BJ (cell line): ENCODE data around the gene WNT7A. TPM values are rescaled to one million over a fixed set of nuclear protein-coding genes. Genes with fewer than 3 reads are reported as not detected.

ENCODE experiments used
- CTCF ChIA-PET: fragments of 350-600 bp; formaldehyde crosslinking; extraction: SDS; loops from one replicate; lab custom pipeline; 2021; ENCODE audit warnings: antibody characterized with exemption, inconsistent platforms; lab: Yijun Ruan, JAX
- POLR2A ChIA-PET: fragments of 300-600 bp; sonication (Branson Sonifier 250); formaldehyde crosslinking; extraction: SDS; loops from one replicate; lab custom pipeline; 2021; ENCODE audit warnings: antibody characterized with exemption; lab: Charles Lee
- DNase-seq: peaks from one replicate; pipeline ENCODE4 v3.0.0-alpha.2; 2011; ENCODE audit warnings: low read depth
- H3K27me3 ChIP-seq: 2 replicates; pipeline ENCODE4 v1.6.0; 2011; ENCODE audit warnings: low read length; ENCODE audit not compliant: control insufficient read depth, insufficient read depth
- H3K36me3 ChIP-seq: 2 replicates; pipeline ENCODE4 v1.5.1; 2011; ENCODE audit warnings: low read length; ENCODE audit not compliant: control insufficient read depth, insufficient read depth
- H3K4me3 ChIP-seq: 2 replicates; pipeline ENCODE4 v1.5.1; 2011; ENCODE audit warnings: low read depth, mild to moderate bottlenecking, control low read depth, low read length
- polyA plus RNA-seq: library from polyadenylated mRNA; depleted of rRNA; stranded (reverse); fragments of >200 nt; gene quantifications from 2 replicates; pipeline ENCODE4 v1.2.3, GENCODE V29; 2011
- TF ChIP-seq, protein P1 (sequence below): IDR thresholded peaks from 2 replicates; pipeline ENCODE4 v1.5.1; 2011; ENCODE audit warnings: low read depth, mild to moderate bottlenecking, control low read depth, inconsistent platforms, low read length, moderate library complexity; ENCODE audit not compliant: insufficient read depth

The WNT7A gene
- polyA plus RNA-seq, 1 experiment = not detected

- H3K36me3 ChIP-seq = no peaks in the 10 kb centered on the region
- TF ChIP-seq, protein P1, sequence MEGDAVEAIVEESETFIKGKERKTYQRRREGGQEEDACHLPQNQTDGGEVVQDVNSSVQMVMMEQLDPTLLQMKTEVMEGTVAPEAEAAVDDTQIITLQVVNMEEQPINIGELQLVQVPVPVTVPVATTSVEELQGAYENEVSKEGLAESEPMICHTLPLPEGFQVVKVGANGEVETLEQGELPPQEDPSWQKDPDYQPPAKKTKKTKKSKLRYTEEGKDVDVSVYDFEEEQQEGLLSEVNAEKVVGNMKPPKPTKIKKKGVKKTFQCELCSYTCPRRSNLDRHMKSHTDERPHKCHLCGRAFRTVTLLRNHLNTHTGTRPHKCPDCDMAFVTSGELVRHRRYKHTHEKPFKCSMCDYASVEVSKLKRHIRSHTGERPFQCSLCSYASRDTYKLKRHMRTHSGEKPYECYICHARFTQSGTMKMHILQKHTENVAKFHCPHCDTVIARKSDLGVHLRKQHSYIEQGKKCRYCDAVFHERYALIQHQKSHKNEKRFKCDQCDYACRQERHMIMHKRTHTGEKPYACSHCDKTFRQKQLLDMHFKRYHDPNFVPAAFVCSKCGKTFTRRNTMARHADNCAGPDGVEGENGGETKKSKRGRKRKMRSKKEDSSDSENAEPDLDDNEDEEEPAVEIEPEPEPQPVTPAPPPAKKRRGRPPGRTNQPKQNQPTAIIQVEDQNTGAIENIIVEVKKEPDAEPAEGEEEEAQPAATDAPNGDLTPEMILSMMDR = no peak
- DNase-seq = no peak
- no peaks in the 10 kb centered on the region for H3K27me3 ChIP-seq
- CTCF ChIA-PET = no interaction called here
- POLR2A ChIA-PET = no interaction called here
- H3K4me3 ChIP-seq = no peak overlapping the region
Observed at GRCh38 chr3:13841141-13841540, 38.7 kb downstream of the WNT7A start.

DNA sequence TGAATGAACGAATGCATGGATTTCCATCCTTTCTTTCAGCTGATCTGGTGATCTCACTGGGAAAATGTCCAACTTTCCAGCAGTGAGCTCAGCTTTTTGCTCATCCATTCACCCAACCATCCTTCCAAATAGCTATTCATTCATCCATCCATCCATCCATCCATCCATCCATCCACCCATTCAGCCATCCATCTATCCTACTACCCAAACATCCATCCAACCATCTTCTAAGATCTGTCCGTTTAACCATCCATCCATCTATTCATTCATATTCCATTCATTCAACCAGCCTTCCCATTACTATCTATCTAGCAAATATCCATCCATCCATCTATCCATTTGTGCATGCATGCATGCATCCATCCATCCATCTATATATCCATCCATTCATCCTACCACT is 39.4 kb downstream of the WNT7A start:
- POLR2A ChIA-PET = no interaction called here
- Histone ChIP-seq H3K4me3 (no peak overlapping the region), H3K36me3 (no peaks in the 10 kb centered on the region), H3K27me3 (no peaks in the 10 kb centered on the region)
- DNase-seq = no peak
- CTCF ChIA-PET = no interaction called here
- TF ChIP-seq, protein P1 = no peak

GRCh38 chr3:13839726-13840340 is 40.0 kb downstream of the WNT7A start:
- ChIA-PET POLR2A (no interaction called here), CTCF (no interaction called here)
- no peaks in the 10 kb centered on the region for H3K27me3 ChIP-seq
- DNase-seq = no peak
- H3K4me3 ChIP-seq = no peak overlapping the region
- TF ChIP-seq, protein P1 = no peak
- no peaks in the 10 kb centered on the region for H3K36me3 ChIP-seq

DNA sequence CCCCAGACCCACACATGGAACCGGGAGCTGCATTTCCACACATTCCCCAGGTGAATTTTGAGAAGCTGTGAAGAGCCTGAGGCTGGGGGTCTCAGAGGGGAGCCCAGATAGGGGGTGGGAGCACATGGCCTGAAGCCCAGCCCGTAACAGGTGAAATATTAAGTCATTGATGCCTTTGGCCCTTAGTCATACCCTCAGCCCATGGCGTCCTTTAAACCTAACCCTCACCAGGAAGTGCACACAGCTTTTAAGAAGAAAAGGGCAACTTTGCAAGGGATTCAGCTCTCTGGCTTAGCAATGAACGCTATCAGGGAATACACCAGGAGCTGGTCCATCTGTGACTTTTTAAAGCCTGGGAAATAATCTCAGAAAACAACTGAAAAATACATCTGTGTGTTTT is 40.6 kb downstream of the WNT7A start:
- H3K4me3 ChIP-seq = no peak overlapping the region
- CTCF ChIA-PET = no interaction called here
- TF ChIP-seq, protein P1 = no peak
- no peaks in the 10 kb centered on the region for H3K36me3 ChIP-seq
- H3K27me3 ChIP-seq = no peaks in the 10 kb centered on the region
- POLR2A ChIA-PET = no interaction called here
- no peak for DNase-seq

DNA sequence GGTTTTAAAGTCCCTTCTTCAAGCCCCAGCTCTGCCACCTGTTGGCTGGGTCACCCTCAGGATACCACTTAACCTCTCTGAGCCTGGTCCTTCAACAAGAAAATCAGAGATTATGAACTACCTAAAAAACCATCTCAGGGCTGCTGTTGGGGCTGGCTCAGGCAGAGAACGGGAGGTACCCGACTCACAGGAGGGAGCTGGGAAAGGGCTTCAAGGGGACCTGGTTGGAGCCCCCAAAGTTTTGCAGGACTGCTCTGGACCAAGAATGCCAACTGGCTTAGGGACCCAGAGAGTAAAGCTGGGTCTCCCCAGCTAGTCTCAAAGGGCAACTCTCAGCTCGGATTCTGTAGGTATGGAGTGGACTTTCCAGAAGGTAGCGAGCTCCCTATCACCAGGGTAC is 41.5 kb downstream of the WNT7A start:
- POLR2A ChIA-PET = interaction anchor here (0.5 kb wide), 1 partner anchor 313 kb away, joined by 9 read pairs; no protein-coding TSS in a partner anchor
- Histone ChIP-seq H3K4me3 (no peak overlapping the region), H3K36me3 (no peaks in the 10 kb centered on the region), H3K27me3 (no peaks in the 10 kb centered on the region)
- TF ChIP-seq, protein P1 = no peak
- CTCF ChIA-PET = no interaction called here
- no peak for DNase-seq
